Osteoblast (primary cell): ENCODE measurements around the gene VASH1. TPM values are rescaled to one million over a fixed set of nuclear protein-coding genes. Genes with fewer than 3 reads are reported as not detected.

Experiments used
- DNase-seq: peaks from one replicate; pipeline ENCODE4 v3.0.0; 2011; ENCODE audit warnings: low spot score, mixed read lengths; ENCODE audit not compliant: insufficient read length; ENCODE audit errors: missing footprints
- H2AFZ ChIP-seq: 2 replicates; pipeline ENCODE4 v1.6.0; 2011; ENCODE audit warnings: mild to moderate bottlenecking, low read length
- H3K27ac ChIP-seq: 2 replicates; pipeline ENCODE4 v1.5.1; 2011; ENCODE audit warnings: mild to moderate bottlenecking, low read depth, low read length, moderate library complexity
- H3K27me3 ChIP-seq: 2 replicates; pipeline ENCODE4 v1.6.0; 2012; ENCODE audit warnings: mild to moderate bottlenecking, control low read depth, inconsistent platforms, low read length, moderate library complexity; ENCODE audit not compliant: insufficient read depth
- H3K36me3 ChIP-seq: 2 replicates; pipeline ENCODE4 v1.5.1; 2011; ENCODE audit warnings: mild to moderate bottlenecking, low read length, control low read depth, moderate library complexity; ENCODE audit not compliant: insufficient read depth
- H3K4me1 ChIP-seq: 2 replicates; pipeline ENCODE4 v1.5.1; 2011; ENCODE audit warnings: mild to moderate bottlenecking, low read length, control low read depth, moderate library complexity; ENCODE audit not compliant: insufficient read depth
- H3K4me2 ChIP-seq: 2 replicates; pipeline ENCODE4 v1.6.0; 2011; ENCODE audit warnings: mild to moderate bottlenecking, low read length; ENCODE audit not compliant: insufficient read depth
- H3K4me3 ChIP-seq: fragments of 200-600 bp; sonication (generic); 3 replicates; pipeline ENCODE4 v1.5.1; 2012; ENCODE audit warnings: mild to moderate bottlenecking, low read length, inconsistent platforms; ENCODE audit not compliant: insufficient read depth
- H3K79me2 ChIP-seq: 2 replicates; pipeline ENCODE4 v1.6.0; 2012; ENCODE audit warnings: mild to moderate bottlenecking, low read length, control low read depth, inconsistent platforms; ENCODE audit not compliant: insufficient read depth
- H3K9me3 ChIP-seq: 2 replicates; pipeline ENCODE4 v1.5.1; 2011; ENCODE audit warnings: low read depth, low read length, control low read depth
- H4K20me1 ChIP-seq: 2 replicates; pipeline ENCODE4 v1.6.0; 2012; ENCODE audit warnings: mild to moderate bottlenecking, low read length, control low read depth; ENCODE audit not compliant: insufficient read depth
- total RNA-seq: library from RNA; depleted of rRNA; stranded (reverse); fragments of >200 nt; gene quantifications from 2 replicates; pipeline ENCODE4 v1.2.3, GENCODE V29; 2012
- TF ChIP-seq, protein P1 (sequence below): IDR thresholded peaks from 2 replicates; pipeline ENCODE4 v1.5.1; 2011; ENCODE audit warnings: mild to moderate bottlenecking, low read depth, low read length, moderate library complexity; ENCODE audit errors: extremely low read depth

The VASH1 gene
- total RNA-seq, 1 donor: 4.0 TPM

DNA sequence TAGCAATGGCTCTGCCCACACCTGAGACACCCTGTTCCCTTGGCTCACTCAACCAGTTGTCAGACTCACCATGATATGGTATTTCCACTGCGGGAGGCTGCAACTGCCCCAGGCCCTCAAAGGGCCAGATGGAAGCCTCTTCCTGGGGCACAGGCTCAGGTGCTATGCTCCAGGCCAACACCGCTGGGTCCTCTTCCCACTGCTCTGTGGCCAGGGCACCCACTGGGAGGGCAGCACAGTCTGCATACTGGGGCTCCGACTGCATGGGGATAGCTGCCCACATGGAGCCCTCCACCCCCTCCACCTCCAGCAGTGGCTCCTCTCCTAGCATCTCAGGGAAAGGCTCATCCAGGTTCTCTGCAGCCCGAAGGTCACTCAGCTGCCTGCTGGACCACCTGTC lies 47.7 kb downstream of the VASH1 start:
- no peak for DNase-seq
- Histone ChIP-seq H3K27ac (no peak overlapping the region), H2AFZ (no peak overlapping the region), H3K9me3 (no peaks in the 10 kb centered on the region), H3K4me1 (peaks cover 12% of the 10 kb centered on the region), H3K79me2 (peaks cover 5% of the 10 kb centered on the region), H3K4me3 (no peak overlapping the region), H3K4me2 (no peak overlapping the region), H3K27me3 (no peaks in the 10 kb centered on the region), H4K20me1 (peaks cover 3% of the 10 kb centered on the region), H3K36me3 (peaks cover 20% of the 10 kb centered on the region)
- TF ChIP-seq, protein P1, sequence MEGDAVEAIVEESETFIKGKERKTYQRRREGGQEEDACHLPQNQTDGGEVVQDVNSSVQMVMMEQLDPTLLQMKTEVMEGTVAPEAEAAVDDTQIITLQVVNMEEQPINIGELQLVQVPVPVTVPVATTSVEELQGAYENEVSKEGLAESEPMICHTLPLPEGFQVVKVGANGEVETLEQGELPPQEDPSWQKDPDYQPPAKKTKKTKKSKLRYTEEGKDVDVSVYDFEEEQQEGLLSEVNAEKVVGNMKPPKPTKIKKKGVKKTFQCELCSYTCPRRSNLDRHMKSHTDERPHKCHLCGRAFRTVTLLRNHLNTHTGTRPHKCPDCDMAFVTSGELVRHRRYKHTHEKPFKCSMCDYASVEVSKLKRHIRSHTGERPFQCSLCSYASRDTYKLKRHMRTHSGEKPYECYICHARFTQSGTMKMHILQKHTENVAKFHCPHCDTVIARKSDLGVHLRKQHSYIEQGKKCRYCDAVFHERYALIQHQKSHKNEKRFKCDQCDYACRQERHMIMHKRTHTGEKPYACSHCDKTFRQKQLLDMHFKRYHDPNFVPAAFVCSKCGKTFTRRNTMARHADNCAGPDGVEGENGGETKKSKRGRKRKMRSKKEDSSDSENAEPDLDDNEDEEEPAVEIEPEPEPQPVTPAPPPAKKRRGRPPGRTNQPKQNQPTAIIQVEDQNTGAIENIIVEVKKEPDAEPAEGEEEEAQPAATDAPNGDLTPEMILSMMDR: no peak

DNA sequence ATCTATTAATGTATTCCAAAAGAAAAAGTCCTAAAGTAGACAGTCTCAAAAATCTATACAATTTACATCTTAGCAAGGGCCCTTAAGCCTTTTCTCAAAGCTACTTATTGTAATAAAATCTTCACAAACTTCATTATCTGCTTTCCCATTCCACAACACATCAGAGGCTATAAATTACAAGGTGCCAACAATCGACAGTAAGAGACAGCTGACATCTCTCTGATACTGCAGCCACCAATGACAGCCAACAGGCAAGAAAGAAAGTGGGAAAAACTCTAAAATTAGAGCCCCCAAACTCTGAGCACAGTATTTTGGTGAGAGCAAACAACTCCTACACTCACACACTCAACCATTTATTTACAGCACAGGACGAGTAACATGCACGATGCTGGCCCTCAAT lies 49.3 kb downstream of the VASH1 start:
- Histone ChIP-seq H3K36me3 (peaks cover 15% of the 10 kb centered on the region), H3K4me2 (peak overlapping the region; percentile 99), H3K27me3 (no peaks in the 10 kb centered on the region), H3K9me3 (no peaks in the 10 kb centered on the region), H3K4me1 (peaks cover 12% of the 10 kb centered on the region), H3K4me3 (peak overlapping the region; percentile 86), H4K20me1 (peaks cover 3% of the 10 kb centered on the region), H3K27ac (no peak overlapping the region), H3K79me2 (peaks cover 5% of the 10 kb centered on the region), H2AFZ (no peak overlapping the region)
- no peak for DNase-seq
- TF ChIP-seq, protein P1: no peak

DNA sequence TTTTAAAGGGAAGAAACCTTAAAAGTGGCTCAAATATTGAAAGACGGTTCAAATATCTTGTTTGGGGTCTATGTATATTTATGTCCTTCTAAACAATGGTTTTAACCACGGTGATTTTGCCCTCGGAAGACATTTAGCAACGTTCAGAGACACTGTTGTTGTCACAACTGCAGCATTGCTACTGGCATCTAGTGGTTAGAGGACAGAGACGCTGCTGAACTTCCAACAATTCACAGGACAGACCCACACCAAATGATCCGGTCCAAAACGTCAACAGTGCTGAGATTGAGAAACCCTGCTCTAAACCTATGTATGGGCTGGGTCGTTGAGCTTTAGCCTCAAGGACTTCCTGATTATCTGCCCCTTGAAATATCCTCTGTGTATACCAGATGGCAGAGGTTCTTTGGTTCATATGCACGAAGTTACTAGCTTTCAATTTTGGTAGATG lies 49.7 kb downstream of the VASH1 start:
- peak overlapping the region; percentile 99 for H3K4me2 ChIP-seq
- H3K4me1 ChIP-seq: peaks cover 12% of the 10 kb centered on the region
- TF ChIP-seq, protein P1: peak; percentile 59
- peak overlapping the region; percentile 86 for H3K4me3 ChIP-seq
- peak overlapping the region; percentile 90 for H2AFZ ChIP-seq
- no peaks in the 10 kb centered on the region for H3K9me3 ChIP-seq
- H3K27me3 ChIP-seq: peaks cover 2% of the 10 kb centered on the region
- peaks cover 3% of the 10 kb centered on the region for H4K20me1 ChIP-seq
- peaks cover 15% of the 10 kb centered on the region for H3K36me3 ChIP-seq
- DNase-seq: no peak
- H3K79me2 ChIP-seq: peaks cover 5% of the 10 kb centered on the region
- H3K27ac ChIP-seq: no peak overlapping the region

DNA sequence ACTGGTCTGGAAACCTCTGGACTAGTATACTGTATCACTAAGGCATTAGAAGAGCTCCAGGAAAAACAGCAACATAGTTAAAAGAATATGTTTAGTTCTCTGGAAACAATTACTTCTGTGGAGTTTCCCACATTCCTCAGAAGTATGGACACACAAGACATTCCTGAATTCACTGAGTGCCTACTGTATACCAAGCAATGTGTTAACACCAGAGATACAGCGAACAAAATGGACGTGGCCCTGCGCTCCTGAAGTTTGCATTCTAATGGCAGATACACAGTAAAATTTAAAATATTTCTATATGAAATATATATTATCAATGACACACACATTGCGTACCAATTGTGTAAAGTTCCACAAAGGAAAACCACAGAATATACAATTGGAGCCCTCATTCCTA lies 50.3 kb downstream of the VASH1 start:
- H3K27me3 ChIP-seq: peaks cover 4% of the 10 kb centered on the region
- H3K36me3 ChIP-seq: peaks cover 12% of the 10 kb centered on the region
- no peak for DNase-seq
- TF ChIP-seq, protein P1: no peak
- H3K4me1 ChIP-seq: peaks cover 12% of the 10 kb centered on the region
- H3K27ac ChIP-seq: no peak overlapping the region
- peak overlapping the region; percentile 99 for H3K4me2 ChIP-seq
- no peaks in the 10 kb centered on the region for H3K9me3 ChIP-seq
- H3K79me2 ChIP-seq: peaks cover 5% of the 10 kb centered on the region
- H4K20me1 ChIP-seq: peaks cover 3% of the 10 kb centered on the region
- peak overlapping the region; percentile 87 for H2AFZ ChIP-seq
- peak overlapping the region; percentile 86 for H3K4me3 ChIP-seq
